ENCODE results near the gene PRMT9. TPM values are rescaled to one million over a fixed set of nuclear protein-coding genes. Genes with fewer than 3 reads are reported as not detected.

The PRMT9 gene
- total RNA-seq, 1 experiment from 2014 or later: 10.5 TPM

DNA sequence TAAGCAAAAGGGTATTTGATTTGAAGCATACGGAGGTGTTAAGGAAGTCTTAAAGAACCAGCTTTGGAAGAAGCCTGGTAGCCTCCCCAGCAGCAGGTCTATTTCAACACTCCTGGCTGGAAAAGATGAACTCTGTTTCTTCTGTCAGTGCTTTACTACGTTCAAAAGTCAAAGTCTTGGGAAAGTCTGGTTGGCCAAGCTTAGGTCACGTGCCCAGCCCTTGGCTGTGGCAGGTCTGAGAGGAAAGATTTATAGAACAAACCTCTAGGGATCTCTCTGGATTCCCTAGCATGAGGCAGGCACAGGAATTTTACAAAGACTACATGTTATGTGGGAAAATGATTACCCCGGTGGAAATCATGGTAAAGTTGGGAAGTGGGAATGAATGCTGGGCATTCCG, 39.4 kb upstream of the PRMT9 start:
- Histone ChIP-seq H3K23ac (ENCODE audit: insufficient read length, low read depth, low read length) (no peak overlapping the region), H4K91ac (ENCODE audit: insufficient read length, low read depth, low read length) (no peak overlapping the region), H3K27me3 (ENCODE audit: insufficient read depth, low read length) (no peaks in the 10 kb centered on the region), H3K4me1 (ENCODE audit: insufficient read depth, low read length) (no peaks in the 10 kb centered on the region; the same call in 1 of the 2 replicates), H2BK5ac (ENCODE audit: insufficient read length, low read length) (no peak overlapping the region), H3K4me2 (ENCODE audit: insufficient read depth, insufficient read length, low read length) (no peak overlapping the region), H3K27ac (ENCODE audit: insufficient read length, low read depth, low read length) (no peak overlapping the region), H4K20me1 (ENCODE audit: control insufficient read depth, insufficient read depth, insufficient read length) (no peaks in the 10 kb centered on the region), H3K56ac (ENCODE audit: insufficient read length, low read depth, low read length) (no peak overlapping the region), H4K8ac (replicated peaks; ENCODE audit: insufficient read length, low read depth, low read length) (no peak overlapping the region), H3K18ac (ENCODE audit: insufficient read length, low read depth, low read length) (no peak overlapping the region), H2BK12ac (ENCODE audit: insufficient read length, low read depth, low read length) (no peak overlapping the region), H3K79me1 (ENCODE audit: insufficient read depth, low read depth, low read length, poor library complexity, severe bottlenecking) (no peaks in the 10 kb centered on the region), H2BK15ac (ENCODE audit: low read depth, low read length) (no peak overlapping the region), H3K23me2 (ENCODE audit: insufficient read length, low read depth, low read length, poor library complexity, severe bottlenecking) (no peaks in the 10 kb centered on the region), H2BK120ac (ENCODE audit: low read depth, low read length, poor library complexity, severe bottlenecking) (no peak overlapping the region), H2BK20ac (ENCODE audit: low read depth, low read length, poor library complexity, severe bottlenecking) (no peak overlapping the region), H4K5ac (ENCODE audit: insufficient read length, low read depth, low read length) (no peak overlapping the region), H3K14ac (ENCODE audit: insufficient read depth, low read length) (no peak overlapping the region), H3K9me3 (ENCODE audit: control insufficient read depth, low read depth, low read length) (no peaks in the 10 kb centered on the region), H3K4ac (ENCODE audit: low read depth, low read length) (no peak overlapping the region), H2AFZ (ENCODE audit: low read length) (no peak overlapping the region), H2AK5ac (ENCODE audit: insufficient read length, low read length) (no peak overlapping the region), H3K9ac (ENCODE audit: extremely low read depth, insufficient read length, low read length) (no peak overlapping the region), H3T11ph (ENCODE audit: low read length) (no peak overlapping the region), H3K79me2 (ENCODE audit: insufficient read depth, low read length) (no peaks in the 10 kb centered on the region)
- Mint-ChIP-seq H3K9me3 (no peaks in the 10 kb centered on the region), H3K4me1 (peaks cover 6 to 8% of the 10 kb centered on the region in 2 experiments), H3K4me3 (no peak overlapping the region), H3K36me3 (ENCODE audit: insufficient read depth in 1 of 3, low read depth in 3 of 3) (no peaks in the 10 kb centered on the region), H3K27me3 (ENCODE audit: low read depth) (peaks cover 13% of the 10 kb centered on the region), H3K27ac (no peak overlapping the region)
- no CpG with 5 or more reads among the region's 5 CpGs for WGBS (ENCODE audit: extremely low coverage, insufficient read length, low lambda C conversion rate)
- TF ChIP-seq, protein P1, sequence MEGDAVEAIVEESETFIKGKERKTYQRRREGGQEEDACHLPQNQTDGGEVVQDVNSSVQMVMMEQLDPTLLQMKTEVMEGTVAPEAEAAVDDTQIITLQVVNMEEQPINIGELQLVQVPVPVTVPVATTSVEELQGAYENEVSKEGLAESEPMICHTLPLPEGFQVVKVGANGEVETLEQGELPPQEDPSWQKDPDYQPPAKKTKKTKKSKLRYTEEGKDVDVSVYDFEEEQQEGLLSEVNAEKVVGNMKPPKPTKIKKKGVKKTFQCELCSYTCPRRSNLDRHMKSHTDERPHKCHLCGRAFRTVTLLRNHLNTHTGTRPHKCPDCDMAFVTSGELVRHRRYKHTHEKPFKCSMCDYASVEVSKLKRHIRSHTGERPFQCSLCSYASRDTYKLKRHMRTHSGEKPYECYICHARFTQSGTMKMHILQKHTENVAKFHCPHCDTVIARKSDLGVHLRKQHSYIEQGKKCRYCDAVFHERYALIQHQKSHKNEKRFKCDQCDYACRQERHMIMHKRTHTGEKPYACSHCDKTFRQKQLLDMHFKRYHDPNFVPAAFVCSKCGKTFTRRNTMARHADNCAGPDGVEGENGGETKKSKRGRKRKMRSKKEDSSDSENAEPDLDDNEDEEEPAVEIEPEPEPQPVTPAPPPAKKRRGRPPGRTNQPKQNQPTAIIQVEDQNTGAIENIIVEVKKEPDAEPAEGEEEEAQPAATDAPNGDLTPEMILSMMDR (conservative IDR thresholded peaks at IDR 0.05): no peak
- DNase-seq: no peak

Measured in H9 (cell line).